ENCODE measurements around the gene NAGK.
"Not testable (repeated sequence)": the region's sequence is repeated elsewhere in the genome, so short reads cannot be mapped to it uniquely, and the experiment has no call there.

- not testable (repeated sequence) for TF ChIP-seq CTCF (IDR thresholded peaks at IDR 0.05); POLR2AphosphoS5 (IDR thresholded peaks at IDR 0.05); EP300 (IDR thresholded peaks at IDR 0.05; ENCODE audit: low read depth)
These were observed 23.4 kb downstream of the NAGK start for GRCh38 chr2:71091808-71092207.

Measured in transverse colon (tissue), 4 donors.